K562 (cell line): ENCODE results near the gene HPN. TPM values are rescaled to one million over a fixed set of nuclear protein-coding genes. Genes with fewer than 3 reads are reported as not detected.

Source experiments
- ATAC-seq: fragments of 200-7000 bp; cut with Tn5 transposase; 3 replicates; pipeline ENCODE4 v1.9.1; 2020; ENCODE audit warnings: moderate library complexity
- BruUV-seq: library from RNA; stranded (reverse); fragments of 400-500 nt; replicated peaks from 2 replicates; lab custom pipeline; 2021; lab: Mats Ljungman, UMichigan
- CTCF ChIA-PET: fragments of 300-600 bp; formaldehyde crosslinking; extraction: SDS; loops from one replicate; lab custom pipeline; 2021; ENCODE audit warnings: low intra/inter-chr PET ratio; lab: Yijun Ruan, JAX
- POLR2A ChIA-PET: fragments of 300-600, 350-650 bp; sonication (Branson Sonifier 250); formaldehyde crosslinking; extraction: SDS; loops from one replicate; lab custom pipeline; 2021; ENCODE audit warnings: antibody characterized with exemption, inconsistent platforms; lab: Yijun Ruan, JAX
- DNase-seq, 4 experiments: peaks; one replicate each; pipeline versions ENCODE4 v3.0.0 to v3.0.0-alpha.2; 2011 to 2018; ENCODE audit warnings: low spot score in 3 of 4, mixed read lengths in 3 of 4; ENCODE audit errors: extremely low read depth in 1 of 4
- FAIRE-seq: peaks from 2 replicates; lab custom pipeline; 2011; peaks lifted over from hg19 to GRCh38; lab: Jason Lieb, UNC
- H2AFZ ChIP-seq: 2 replicates; pipeline ENCODE4 v1.6.0; 2011; ENCODE audit warnings: low read depth, low read length, control low read depth, inconsistent platforms
- H3K27ac ChIP-seq: fragments of 200-600 bp; 3 replicates; pipeline ENCODE4 v1.8.0; 2011; ENCODE audit warnings: low read depth, mild to moderate bottlenecking, control low read depth, inconsistent platforms, low read length, moderate library complexity, mixed read lengths; ENCODE audit errors: extremely low read depth
- H3K27me3 ChIP-seq, 2 experiments: fragments of 300-600 bp in 1 of 2; 2 replicates in 1 of 2; 3 replicates in 1 of 2; pipeline versions ENCODE4 v1.6.0 to v1.8.0; 2011; ENCODE audit warnings: inconsistent platforms in 2 of 2, low read length in 2 of 2, mild to moderate bottlenecking in 1 of 2, mixed read lengths in 1 of 2, moderate library complexity in 1 of 2; ENCODE audit not compliant: control insufficient read depth in 2 of 2, insufficient read depth in 2 of 2
- H3K36me3 ChIP-seq: fragments of 300-600 bp; 3 replicates; pipeline ENCODE4 v1.8.0; 2011; ENCODE audit warnings: mild to moderate bottlenecking, low read length, inconsistent platforms; ENCODE audit not compliant: control insufficient read depth, insufficient read depth
- H3K4me1 ChIP-seq, 2 experiments: fragments of 200-600 bp in 1 of 2; replicated peaks in 1 of 2; 2 replicates in 1 of 2; 3 replicates in 1 of 2; pipeline versions ENCODE4 v1.5.1 to v1.8.0; 2011; ENCODE audit warnings: inconsistent platforms in 2 of 2, low read length in 2 of 2, mild to moderate bottlenecking in 1 of 2, mixed read lengths in 1 of 2, moderate library complexity in 1 of 2; ENCODE audit not compliant: control insufficient read depth in 2 of 2, insufficient read depth in 2 of 2
- H3K4me2 ChIP-seq: 2 replicates; pipeline ENCODE4 v1.6.1; 2011; ENCODE audit warnings: low read length, control low read depth, inconsistent platforms, mixed read lengths; ENCODE audit not compliant: insufficient read depth
- H3K4me3 ChIP-seq: fragments of 200-600 bp; sonication (generic), shearing (Covaris generic); 2 replicates; pipeline ENCODE4 v1.5.1; 2016; ENCODE audit warnings: control low read depth, inconsistent platforms
- H3K79me2 ChIP-seq: fragments of 200-600 bp; 3 replicates; pipeline ENCODE4 v1.8.0; 2011; ENCODE audit warnings: low read length, inconsistent platforms; ENCODE audit not compliant: control insufficient read depth, insufficient read depth
- H3K9ac ChIP-seq, 2 experiments: 2 replicates each; pipeline versions ENCODE4 v1.6.0 to v1.6.1; 2011; ENCODE audit warnings: low read depth in 2 of 2, low read length in 2 of 2, control low read depth in 1 of 2, inconsistent platforms in 1 of 2, mild to moderate bottlenecking in 1 of 2, mixed read lengths in 1 of 2; ENCODE audit not compliant: insufficient read depth in 1 of 2
- H3K9me1 ChIP-seq: one replicate; pipeline ENCODE4 v1.6.0; 2011; ENCODE audit warnings: inconsistent platforms, mild to moderate bottlenecking, low read length, moderate library complexity; ENCODE audit not compliant: control insufficient read depth, insufficient read depth
- H3K9me3 ChIP-seq: replicated peaks from 2 replicates; pipeline ENCODE4 v1.5.1; 2011; ENCODE audit warnings: low read depth, low read length, inconsistent platforms; ENCODE audit not compliant: control insufficient read depth, insufficient read depth
- H4K20me1 ChIP-seq: replicated peaks from 2 replicates; pipeline ENCODE4 v1.6.1; 2011; ENCODE audit warnings: low read length, inconsistent platforms, mixed read lengths; ENCODE audit not compliant: control insufficient read depth, insufficient read depth
- BHLHE40 ChIP-seq: IDR thresholded peaks from 2 replicates; pipeline ENCODE4 v1.6.1; 2011; ENCODE audit warnings: low read length, improper control_type of control experiment
- FOXJ2 ChIP-seq: fragments of 200-800 bp; sonication (Bioruptor generic); IDR thresholded peaks from 2 replicates; pipeline ENCODE4 v1.6.1; 2016; ENCODE audit warnings: missing genetic modification characterization, missing compliant biosample characterization
- RNF2 ChIP-seq: sonication (generic); IDR thresholded peaks from 2 replicates; pipeline ENCODE4 v1.6.1; 2016
- SMARCE1 ChIP-seq: fragments of 450-650 bp; IDR thresholded peaks from 2 replicates; pipeline ENCODE4 v1.7.1; 2016; ENCODE audit warnings: mild to moderate bottlenecking
- TFE3 ChIP-seq: fragments of 450-650 bp; formaldehyde crosslinking; IDR thresholded peaks from 2 replicates; pipeline ENCODE4 v1.4.0; 2020; ENCODE audit warnings: mild to moderate bottlenecking, mixed read lengths
- ZKSCAN1 ChIP-seq: fragments of 150-350 bp; IDR thresholded peaks from 2 replicates; pipeline ENCODE4 v1.6.1; 2016; ENCODE audit warnings: low read depth, low read length
- ZKSCAN3 ChIP-seq: fragments of 250-450 bp; sonication (Bioruptor Pico); IDR thresholded peaks from 2 replicates; pipeline ENCODE4 v1.4.0; 2020
- ZNF445 ChIP-seq: fragments of 250-450 bp; sonication (Bioruptor Pico); IDR thresholded peaks from 2 replicates; pipeline ENCODE4 v1.4.0; 2020; ENCODE audit warnings: low read depth, mild to moderate bottlenecking, moderate library complexity
- WGBS: fragments of 100-300 bp; shearing (Covaris generic); methylation state at CpG from one replicate; pipeline ENCODE4 v1.1.6; 2016; ENCODE audit warnings: low coverage, mixed read lengths; ENCODE audit not compliant: insufficient coverage; ENCODE audit errors: missing lambda C conversion rate; 5-methylcytosine and 5-hydroxymethylcytosine counted together
- in situ Hi-C: fragments of 300-500 bp; cut with MboI; formaldehyde crosslinking; loops from 4 replicates; pipeline ENCODE4 v1.15.0; 2018; ENCODE audit warnings: inconsistent platforms, mixed read lengths
- intact Hi-C: fragments of 100-400 bp; cut with micrococcal nuclease; formaldehyde crosslinking; loops from 2 replicates; pipeline ENCODE4 v1.14.2; 2022
- polyA plus RNA-seq, 8 experiments: library from polyadenylated mRNA; depleted of rRNA in 4 of 8; stranded (reverse) in 5 of 8; unstranded in 3 of 8; fragments of >200 nt; fragmentation: Nextera tagmentation in 2 of 8; fragmentation: Illumina TruSeq in 1 of 8; extraction: Ambion mirVana in 2 of 8; extraction: Trizol in 1 of 8; gene quantifications; 2 replicates each; pipeline versions ENCODE4 v1.2.1 to v1.2.3, GENCODE V29; 2011 to 2014; ENCODE audit warnings: inconsistent platforms in 1 of 8, missing spikeins in 1 of 8
- total RNA-seq, 7 experiments: library from RNA; depleted of rRNA in 6 of 7; stranded (reverse); fragments of >200 nt in 6 of 7; fragmentation: Illumina TruSeq in 2 of 7; extraction: Trizol in 2 of 7; gene quantifications; 2 replicates each; pipeline versions ENCODE4 v1.2.1 to v1.2.3, GENCODE V29; 2011 to 2021; ENCODE audit warnings: low replicate concordance in 1 of 7
- TF ChIP-seq, protein P1 (sequence below): sonication (generic); formaldehyde crosslinking; IDR thresholded peaks from 2 replicates; pipeline ENCODE4 v1.5.0; 2020; ENCODE audit warnings: missing genetic modification reagents

HPN gene
- total and polyA plus RNA-seq, 9 of the 15 experiments (the other 6 are each of a cell fraction or from before 2014, with no cell fraction given) = 0.10 to 0.20 TPM; not detected in 7

DNA sequence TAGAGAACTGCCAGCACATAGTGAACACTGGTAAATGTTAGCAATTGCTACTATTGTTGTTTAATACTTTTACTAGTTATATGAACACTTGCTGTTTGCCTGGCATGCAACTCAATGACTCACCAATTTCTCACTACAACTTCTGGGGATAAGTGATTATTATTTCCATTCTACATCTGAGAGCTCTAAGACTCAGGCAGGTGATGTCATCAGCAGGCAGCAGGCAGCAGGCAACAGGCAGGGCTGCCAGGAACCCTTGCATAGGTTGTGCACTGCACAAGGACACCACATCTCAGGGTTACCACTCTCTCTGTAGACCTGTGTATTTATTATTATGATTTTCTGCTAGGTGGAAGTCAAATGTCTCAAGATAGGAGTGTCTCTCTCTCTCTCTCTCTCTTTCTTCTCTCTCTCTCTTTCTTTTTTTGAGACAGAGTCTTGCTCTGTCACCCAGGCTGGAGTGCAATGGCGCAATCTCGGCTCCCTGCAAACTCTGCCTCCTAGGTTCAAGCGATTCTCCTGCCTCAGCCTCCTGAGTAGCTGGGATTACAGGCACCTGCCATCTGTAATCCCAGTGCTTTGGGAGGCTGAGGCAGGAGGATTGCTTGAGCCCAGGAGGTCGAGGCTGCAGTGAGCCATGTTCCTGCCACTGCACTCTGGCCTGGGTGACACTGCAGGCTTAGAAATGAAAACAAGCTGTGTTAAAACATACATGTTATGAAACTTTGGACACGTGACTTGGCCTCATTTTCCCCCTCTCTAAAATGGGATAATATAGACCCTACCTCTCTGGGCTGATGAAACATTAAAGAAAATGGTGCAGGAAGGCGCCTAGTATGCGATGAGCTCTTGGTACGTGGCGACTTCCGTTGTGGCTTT lies 22.7 kb downstream of the HPN start (continued):
- TF ChIP-seq, protein P1, sequence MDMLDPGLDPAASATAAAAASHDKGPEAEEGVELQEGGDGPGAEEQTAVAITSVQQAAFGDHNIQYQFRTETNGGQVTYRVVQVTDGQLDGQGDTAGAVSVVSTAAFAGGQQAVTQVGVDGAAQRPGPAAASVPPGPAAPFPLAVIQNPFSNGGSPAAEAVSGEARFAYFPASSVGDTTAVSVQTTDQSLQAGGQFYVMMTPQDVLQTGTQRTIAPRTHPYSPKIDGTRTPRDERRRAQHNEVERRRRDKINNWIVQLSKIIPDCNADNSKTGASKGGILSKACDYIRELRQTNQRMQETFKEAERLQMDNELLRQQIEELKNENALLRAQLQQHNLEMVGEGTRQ = peak; percentile 47
- TF ChIP-seq FOXJ2 (tag) (no peak), ZKSCAN1 (no peak), SMARCE1 (no peak), BHLHE40 (0 out of 2 replicates have a peak, but pooled peaks have one; percentile 25), TFE3 (CRISPR knock-in tag) (peak; percentile 64)

GRCh38 chr19:35065574-35065973 lies 24.1 kb downstream of the HPN start:
- in situ Hi-C loops (loop anchor here (5.0 kb wide), 1 partner anchor 62 kb away; no protein-coding TSS in a partner anchor), intact Hi-C loops (no loop called here)
- no peaks in the 10 kb centered on the region for H3K9me1 ChIP-seq
- 44% methylated on average over 5 of the region's 10 CpGs for WGBS
- H4K20me1 ChIP-seq = no peaks in the 10 kb centered on the region
- H3K9me3 ChIP-seq = peaks cover 5% of the 10 kb centered on the region; the same call in 1 of the 2 replicates
- H3K36me3 ChIP-seq = no peaks in the 10 kb centered on the region
- DNase-seq = no peak
- CTCF ChIA-PET = no interaction called here
- no peak overlapping the region for H3K9ac ChIP-seq
- H3K27ac ChIP-seq = no peak overlapping the region
- H3K4me3 ChIP-seq = no peak overlapping the region
- H3K4me2 ChIP-seq = no peak overlapping the region
- peaks cover 0 to 2% of the 10 kb centered on the region in 2 experiments; a peak in 2 of 5 replicates for H3K27me3 ChIP-seq
- TF ChIP-seq RNF2 (no peak), ZKSCAN3 (CRISPR knock-in tag) (no peak), ZNF445 (no peak)
- no peak for FAIRE-seq
- no peak overlapping the region for H2AFZ ChIP-seq
- peaks cover 5 to 10% of the 10 kb centered on the region in 2 experiments; a peak in 3 of 5 replicates for H3K4me1 ChIP-seq
- no peak for ATAC-seq
- BruUV-seq = no TSS peak
- no peaks in the 10 kb centered on the region for H3K79me2 ChIP-seq
- POLR2A ChIA-PET = interaction anchor here (0.6 kb wide), 1 partner anchor 96 kb away, joined by 4 read pairs; no protein-coding TSS in a partner anchor
